ENCODE data around the gene MSRB1.
A peak's percentile ranks its signal among the peaks of the same experiment; 100 is the strongest.
"Not testable (repeated sequence)": the region's sequence is repeated elsewhere in the genome, so short reads cannot be mapped to it uniquely, and the experiment has no call there.

The MSRB1 gene

DNA sequence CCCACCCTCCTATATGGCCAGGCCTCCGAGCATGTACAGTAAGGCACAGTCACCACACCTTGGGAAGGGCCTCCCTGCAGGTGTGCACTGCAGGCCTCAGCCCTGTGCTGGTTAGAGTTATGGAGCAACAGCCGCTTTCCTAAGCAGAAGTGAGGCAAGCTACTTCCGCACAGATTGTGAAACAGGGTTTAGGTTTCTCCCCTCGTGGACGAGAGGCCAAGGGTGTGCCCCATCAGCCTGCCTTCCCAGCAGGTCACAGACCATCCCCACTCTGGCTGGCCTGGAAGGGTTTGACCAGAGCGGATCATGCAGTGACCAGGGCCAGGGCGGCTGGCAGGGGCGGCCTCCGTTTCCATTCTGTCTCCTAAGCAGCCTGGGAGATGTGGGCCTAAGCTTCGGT lies 4.7 kb downstream of the MSRB1 start:
- no peak for DNase-seq

DNA sequence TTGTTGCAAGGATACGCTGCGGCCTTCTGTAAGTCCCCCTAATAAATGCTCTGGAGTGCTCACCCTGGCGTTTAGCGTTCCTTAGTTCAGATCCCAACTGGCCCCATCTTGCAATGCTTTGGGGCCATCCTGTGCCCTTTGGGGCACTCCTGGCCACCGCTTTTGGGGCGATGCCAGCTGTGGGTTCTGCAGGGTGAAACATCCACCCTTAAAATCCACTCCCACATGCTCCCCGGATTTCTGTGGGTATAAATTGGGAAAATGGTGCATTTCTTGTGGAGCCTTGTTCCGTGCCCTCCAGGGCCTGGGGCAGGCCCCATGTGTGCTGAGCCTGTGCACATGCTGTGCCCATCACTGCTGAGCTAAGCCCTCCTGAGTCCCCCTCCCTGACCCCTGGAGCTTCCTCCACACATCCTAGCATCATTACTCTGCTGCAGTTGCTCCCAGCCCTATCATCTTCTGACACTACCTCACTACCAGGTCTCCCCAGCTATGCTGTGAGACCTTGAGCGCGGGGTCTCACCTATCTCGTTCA lies 6.0 kb downstream of the MSRB1 start:
- no peak for DNase-seq

GRCh38 chr16:1933097-1933661 lies 9.8 kb downstream of the MSRB1 start:
- no peak for DNase-seq

DNA sequence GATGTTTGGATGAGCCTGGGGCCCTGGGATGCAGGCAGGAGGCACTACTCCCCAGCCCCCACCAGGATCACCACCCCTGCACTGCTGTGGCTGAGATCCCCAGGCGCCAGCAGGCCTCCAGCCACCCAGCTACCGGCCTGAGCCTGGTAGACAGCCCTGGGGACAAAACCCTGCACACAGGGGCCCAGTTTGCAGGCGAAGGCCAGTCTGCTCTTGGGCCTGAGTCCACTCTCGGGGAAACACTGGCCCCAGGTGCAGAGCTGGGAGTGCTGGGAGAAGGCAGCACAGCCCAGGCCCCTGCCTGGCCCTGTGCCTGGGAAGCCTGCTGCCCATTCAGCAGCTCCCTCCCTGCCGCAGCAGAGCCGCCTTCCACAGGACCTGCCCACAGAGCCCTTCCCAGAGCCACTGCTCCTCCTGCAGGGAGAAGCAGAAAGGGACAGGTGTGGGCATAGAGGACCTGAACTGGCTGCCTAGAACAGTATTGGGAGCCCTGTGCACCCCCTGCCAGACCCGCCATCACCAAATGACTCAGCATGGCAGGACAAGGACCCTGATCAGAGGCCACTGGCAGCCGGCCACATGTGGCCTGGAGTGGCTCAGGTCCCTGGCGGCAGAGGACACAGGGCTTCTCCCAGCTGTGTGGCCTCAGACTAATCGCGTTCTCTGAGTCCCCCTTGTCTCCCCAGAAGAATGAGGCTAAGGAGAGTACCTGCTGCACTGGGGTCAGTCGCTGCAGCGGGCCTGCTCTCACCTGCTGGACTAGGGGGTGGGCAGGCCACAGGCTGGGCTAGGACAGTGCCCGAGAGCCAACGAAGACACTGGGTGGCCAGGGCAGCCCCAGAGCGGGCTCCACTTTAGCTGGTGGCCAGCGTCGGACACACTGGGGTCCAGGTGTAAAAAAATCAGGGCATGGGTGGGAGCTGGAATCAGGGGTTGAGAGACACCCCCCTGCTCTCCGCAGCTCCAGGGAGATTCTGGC lies 10.7 kb downstream of the MSRB1 start:
- DNase-seq = no peak

DNA sequence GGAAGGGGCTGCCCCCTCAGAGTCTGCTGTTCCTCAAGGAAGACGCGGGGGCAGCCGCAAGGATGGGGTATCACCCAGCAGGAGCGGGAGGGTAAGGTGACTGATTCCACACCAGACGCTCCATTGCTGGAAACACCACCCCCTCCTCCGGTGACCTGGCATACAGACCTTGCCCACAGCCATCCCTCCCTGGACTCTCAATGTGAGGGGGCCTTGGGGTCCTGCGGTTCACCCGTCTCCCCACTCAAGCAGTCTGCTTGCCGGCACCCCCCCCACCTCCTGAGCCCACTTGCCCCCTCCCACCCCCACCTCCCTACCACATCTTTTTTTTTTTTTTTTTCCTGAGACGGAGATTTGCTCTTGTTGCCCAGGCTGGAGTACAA lies 12.7 kb downstream of the MSRB1 start:
- DNase-seq = no peak

DNA sequence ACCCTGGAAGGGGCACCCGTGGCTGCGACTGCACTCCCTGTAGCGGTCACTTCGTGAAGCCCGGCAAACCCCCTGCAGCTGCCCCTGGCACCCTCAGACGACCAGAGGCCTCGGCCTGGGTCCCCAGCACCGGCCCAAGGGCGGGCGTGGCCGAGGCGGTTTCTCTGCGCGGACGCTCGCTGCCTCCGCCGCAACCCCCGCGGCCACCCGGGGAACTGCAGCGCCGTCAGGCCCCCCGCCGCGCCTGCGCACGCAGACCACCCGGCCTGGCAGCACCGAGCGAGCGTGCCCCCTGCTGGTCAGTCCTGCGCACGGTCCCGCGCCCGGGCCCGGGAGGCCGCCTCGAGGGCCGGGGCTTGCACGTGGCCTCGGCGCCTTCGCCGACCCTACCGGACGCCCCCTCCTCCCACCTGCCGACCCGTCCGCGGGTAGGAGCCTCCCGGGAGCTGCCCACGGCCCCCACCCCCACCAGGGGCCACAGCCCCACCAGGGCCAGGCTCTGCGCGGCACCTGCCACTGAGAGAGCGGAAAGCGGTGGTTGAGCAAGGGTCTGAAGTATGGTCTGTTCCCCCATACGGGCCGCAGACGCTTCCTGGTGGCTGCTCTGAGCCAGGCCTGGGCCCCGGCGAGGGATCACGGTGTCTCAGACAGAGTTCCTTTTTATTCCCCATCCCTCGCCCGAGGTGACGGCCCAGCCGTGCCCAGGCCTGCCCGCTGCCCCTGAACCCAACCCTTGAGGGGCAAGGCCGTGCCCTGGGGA lies 13.2 kb downstream of the MSRB1 start:
- DNase-seq = peak; percentile 81

GRCh38 chr16:1929105-1929504 lies 13.9 kb downstream of the MSRB1 start:
- peak; percentile 41 for DNase-seq

DNA sequence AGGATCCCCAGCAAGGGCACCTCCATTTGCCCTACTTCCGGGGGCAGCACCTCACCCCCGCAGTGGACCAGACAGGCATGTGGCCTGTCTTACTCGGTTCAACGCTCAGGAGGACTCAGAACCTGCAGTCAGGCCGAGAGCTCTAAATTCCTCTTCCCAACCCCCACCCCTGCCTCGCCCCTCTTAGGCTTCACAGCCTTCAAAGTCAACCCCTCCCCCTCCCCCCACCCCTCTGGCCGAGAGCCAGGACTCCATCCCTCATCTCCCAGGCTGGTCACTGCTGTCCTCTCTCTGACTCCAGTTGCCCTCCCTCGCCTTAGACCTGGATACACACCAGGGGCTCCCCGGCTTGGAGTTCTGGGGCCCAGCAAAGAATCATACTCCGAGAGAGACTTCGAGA lies 16.7 kb downstream of the MSRB1 start:
- no peak for DNase-seq

- DNase-seq = no peak
These were observed 18.9 kb downstream of the MSRB1 start for GRCh38 chr16:1924095-1924494.

DNA sequence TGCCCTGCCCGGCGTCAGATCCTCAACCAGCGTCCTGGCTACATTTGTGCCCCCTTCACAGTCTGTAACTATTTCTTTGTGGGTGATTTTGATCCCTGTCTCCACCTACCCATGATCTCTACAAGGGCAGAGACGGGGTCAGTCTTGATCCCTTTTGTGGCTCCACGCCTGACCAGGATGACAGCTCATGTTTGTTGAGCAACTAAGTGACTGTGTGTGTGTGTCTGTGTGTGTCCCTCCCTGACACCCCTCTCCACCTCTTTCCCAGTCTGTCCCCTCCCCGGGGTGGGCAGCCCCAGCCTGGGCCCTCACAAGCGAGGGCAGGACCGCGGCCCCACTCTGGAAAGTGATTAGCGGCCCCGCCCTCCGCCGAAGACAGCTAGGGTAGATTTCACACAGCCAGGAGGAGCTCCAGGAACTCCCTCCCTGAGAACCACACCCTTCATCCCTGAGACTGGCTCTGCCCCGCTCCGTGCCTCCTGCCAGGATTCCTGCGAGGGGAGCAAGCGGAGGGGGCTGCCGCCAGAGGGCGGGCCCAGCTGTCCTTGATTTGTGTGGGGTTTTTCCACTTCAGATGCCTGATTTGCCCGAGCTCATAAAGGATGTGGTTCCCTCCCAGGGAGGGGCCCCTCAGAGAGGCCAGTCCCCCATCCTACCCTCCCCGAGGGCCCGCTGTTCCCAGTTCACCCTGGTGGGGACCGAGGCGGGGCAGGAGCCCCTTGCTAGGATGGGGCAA lies 19.5 kb downstream of the MSRB1 start:
- peak; percentile 56 for DNase-seq

DNA sequence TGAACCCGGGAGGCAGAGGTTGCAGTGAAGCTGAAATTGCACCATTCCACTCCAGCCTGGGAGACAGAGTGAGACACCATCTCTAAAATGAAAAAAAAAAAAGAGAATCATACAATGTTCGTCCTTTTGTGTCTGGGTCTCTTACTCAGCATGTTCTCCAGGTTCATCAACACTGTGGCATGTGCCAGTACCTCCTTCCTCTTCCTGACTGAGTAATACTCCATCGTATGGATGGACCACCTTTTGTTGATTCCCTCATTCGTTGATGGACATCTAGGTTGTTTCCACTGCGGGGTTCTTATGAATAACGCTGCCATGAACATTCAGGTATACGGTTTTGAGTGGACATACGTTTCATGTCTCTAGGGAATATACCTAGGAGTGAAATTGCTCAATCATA lies 20.6 kb downstream of the MSRB1 start:
- no peak for DNase-seq

GRCh38 chr16:1920727-1921171 lies 22.2 kb downstream of the MSRB1 start:
- no peak for DNase-seq

DNA sequence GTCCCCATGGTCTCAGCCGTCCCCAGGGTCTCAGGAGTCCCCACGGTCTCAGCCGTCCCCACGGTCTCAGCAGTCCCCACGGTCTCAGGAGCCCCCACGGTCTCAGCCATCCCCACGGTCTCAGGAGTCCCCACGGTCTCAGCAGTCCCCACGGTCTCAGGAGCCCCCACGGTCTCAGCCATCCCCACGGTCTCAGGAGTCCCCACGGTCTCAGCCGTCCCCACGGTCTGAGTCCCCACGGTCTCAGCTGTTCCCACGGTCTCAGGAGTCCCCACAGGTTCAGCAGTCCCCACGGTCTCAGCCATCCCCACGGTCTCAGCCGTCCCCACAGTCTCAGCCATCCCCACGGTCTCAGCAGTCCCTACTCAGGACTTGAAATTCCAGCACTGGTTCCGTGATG lies 22.9 kb downstream of the MSRB1 start:
- DNase-seq = not testable (repeated sequence)

DNA sequence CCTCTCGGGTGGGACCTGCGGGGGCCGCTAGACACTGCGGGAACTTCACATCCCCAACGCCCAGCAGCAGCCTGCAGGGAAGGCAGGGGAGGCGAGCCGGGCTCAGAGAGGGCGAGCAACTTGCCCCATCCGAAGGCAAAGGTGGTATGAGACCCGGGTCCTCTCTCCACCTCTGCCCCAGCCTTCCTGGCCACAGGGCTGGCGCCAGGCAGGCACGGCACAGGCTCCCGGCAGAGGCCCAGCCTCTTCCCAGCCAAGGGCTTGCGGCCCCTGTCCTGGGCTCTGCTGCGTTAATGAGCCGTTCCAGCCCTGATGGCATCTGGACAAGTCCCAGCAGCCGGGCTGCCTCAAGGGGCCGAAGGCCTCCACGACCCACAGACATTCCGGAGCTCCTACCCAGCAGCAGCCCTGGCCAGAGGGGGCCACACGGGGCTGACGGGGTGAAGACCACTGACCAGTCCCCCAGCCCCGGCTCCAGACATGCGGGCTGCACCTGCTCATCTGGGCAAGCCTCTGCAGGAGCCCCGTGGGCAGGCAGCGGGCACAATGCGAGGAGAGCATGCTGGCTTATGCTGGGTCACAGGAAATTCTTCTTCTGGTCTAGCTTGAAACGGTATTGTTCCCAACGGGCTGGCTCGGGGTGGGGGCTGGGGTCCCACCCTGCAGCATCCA lies 23.5 kb downstream of the MSRB1 start:
- DNase-seq = no peak

DNA sequence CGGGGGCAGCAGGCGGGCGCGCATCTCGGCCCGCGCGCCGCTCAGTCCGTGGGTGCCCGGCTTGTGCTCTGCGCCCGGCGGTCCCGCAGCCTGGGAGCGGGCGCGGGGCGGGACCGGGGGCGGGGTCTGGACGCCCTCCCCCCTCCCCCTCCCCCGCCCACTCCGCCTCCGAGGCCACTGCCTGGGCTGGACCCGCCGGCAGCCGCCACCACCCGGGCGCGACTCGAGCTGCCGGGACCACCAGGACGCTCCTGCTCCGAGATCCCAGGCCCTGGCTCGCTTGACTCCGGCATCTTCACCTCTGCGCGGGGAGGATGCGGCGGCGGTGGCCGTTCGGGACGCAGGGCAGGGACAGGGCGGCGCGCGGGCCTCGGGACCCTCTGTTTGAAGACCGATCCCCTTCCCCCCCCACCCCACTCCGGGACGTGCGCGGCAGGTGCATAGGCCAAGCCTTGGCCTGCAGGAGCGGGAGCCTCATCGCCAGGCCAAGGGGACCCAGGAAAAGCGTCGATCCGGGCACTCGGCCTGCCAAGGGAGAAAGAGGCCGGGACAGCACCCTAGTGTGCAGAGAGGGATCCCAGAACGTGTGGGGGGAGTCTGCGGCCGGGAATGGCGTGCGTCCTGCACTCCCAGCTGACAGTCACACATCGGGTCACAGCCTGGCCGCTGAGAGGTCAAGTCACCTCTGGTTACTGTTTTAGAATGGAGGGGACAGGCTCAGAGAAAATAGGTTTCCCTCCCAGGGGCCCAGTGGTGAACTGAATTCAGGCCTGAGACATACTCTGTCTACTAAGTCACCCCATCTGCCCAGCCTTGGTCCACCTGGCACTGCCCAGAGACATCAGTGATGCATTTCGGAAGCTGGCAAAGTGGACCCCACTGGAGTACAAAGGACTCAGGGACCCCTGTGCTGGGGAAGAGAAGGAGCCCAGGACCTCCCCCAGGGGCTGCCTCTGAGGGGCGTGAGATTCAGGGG lies 24.4 kb downstream of the MSRB1 start, which contains the start of gene HS3ST6:
HS3ST6 (minus strand) TSS at position 65 of the 976 bp plus-strand sequence. CDS start 92 bp downstream, outside the sequence.
- DNase-seq = no peak

DNA sequence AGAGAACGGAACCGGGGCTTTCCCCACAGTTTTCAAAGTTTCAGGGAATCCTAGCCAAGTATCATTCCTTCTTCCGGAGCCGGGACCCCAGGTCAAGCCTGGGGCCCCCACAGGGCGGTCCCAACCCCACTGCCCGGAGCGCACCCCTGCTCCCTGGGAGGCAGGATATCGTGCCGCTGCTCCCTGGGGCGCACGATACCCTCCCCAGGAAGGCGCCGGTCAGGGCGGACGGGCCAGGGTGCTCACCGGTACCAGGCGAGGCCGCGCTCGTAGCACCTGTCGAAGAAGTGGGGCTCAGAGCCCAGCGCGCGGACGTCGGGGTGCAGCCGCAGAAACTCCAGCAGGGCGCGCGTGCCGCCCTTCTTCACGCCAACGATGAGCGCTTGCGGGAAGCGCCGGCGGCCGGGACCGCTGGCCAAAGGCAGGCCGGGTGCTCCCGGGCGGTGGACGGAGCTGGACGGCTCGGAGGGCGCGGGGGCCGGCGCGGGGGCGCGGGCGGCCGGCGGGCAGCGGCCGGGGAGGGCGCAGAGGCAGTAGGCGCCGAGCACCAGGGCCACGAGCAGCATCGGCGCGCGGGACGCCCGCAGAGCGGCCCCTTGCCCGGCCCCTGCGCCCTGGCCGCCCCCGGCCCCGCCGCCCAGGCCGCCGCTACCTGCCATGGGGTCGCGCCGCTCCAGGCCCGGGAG lies 25.2 kb downstream of the MSRB1 start:
- DNase-seq = no peak

GRCh38 chr16:1917056-1917664 lies 25.8 kb downstream of the MSRB1 start:
- DNase-seq = no peak

DNA sequence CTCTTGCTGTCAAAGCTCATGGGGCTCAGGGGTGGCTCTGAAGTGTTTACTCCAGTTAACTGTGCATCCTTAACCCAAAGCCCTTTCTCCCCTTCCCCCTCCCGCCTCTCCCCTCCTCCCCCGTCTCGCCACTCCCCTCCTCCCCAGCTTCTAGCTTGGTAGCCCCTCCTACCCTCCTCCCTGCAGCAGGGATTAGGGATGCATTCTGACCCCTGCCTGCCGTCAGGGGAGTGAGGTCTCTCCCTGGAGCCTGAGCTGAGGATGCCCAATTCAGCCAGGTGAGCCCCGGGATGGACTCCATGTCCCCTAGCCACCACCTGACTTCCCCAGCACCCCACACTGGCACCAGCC lies 26.4 kb downstream of the MSRB1 start:
- DNase-seq = no peak

Measured in fibroblast of skin of right biceps (primary cell).